Gastroesophageal sphincter (tissue), 3 donors: ENCODE measurements around the gene ATRN.

Source experiments
- CTCF ChIP-seq, 4 experiments: fragments of 200-600 bp in 2 of 4; fragments of 450-650 bp in 2 of 4; sonication (generic) in 1 of 4; IDR thresholded peaks; one replicate each; pipeline ENCODE4 v1.5.1; 2017 to 2019; ENCODE audit warnings: antibody characterized with exemption in 4 of 4, mild to moderate bottlenecking in 2 of 4, moderate library complexity in 2 of 4
- EP300 ChIP-seq: sonication (generic); formaldehyde crosslinking; IDR thresholded peaks from one replicate; pipeline ENCODE4 v1.6.1; 2017; ENCODE audit warnings: antibody characterized with exemption, mild to moderate bottlenecking
- POLR2A ChIP-seq, 2 donors: fragments of 450-650 bp; IDR thresholded peaks; one replicate each; pipeline ENCODE4 v1.6.1; 2017; ENCODE audit warnings: antibody characterized with exemption in 2 of 2, mild to moderate bottlenecking in 2 of 2, moderate library complexity in 1 of 2
- POLR2AphosphoS5 ChIP-seq: sonication (generic); formaldehyde crosslinking; IDR thresholded peaks from one replicate; pipeline ENCODE4 v1.6.1; 2017; ENCODE audit warnings: antibody characterized with exemption

GRCh38 chr20:3502878-3503277 is 32.1 kb downstream of the ATRN start:
- TF ChIP-seq EP300 = no peak
- no peak for TF ChIP-seq CTCF (IDR thresholded peaks at IDR 0.05)
- no peak for TF ChIP-seq POLR2AphosphoS5
- no peak for TF ChIP-seq POLR2A (IDR thresholded peaks at IDR 0.05)
